NCI-H1436 (cell line): Measurements from ENCODE around the gene HOXD8.
A peak's percentile ranks its signal among the peaks of the same experiment; 100 is the strongest.

Experiments used
- DNase-seq: peaks from one replicate; lab custom pipeline; 2025; lab: John Stamatoyannopoulos, UW

HOXD8 gene

DNA sequence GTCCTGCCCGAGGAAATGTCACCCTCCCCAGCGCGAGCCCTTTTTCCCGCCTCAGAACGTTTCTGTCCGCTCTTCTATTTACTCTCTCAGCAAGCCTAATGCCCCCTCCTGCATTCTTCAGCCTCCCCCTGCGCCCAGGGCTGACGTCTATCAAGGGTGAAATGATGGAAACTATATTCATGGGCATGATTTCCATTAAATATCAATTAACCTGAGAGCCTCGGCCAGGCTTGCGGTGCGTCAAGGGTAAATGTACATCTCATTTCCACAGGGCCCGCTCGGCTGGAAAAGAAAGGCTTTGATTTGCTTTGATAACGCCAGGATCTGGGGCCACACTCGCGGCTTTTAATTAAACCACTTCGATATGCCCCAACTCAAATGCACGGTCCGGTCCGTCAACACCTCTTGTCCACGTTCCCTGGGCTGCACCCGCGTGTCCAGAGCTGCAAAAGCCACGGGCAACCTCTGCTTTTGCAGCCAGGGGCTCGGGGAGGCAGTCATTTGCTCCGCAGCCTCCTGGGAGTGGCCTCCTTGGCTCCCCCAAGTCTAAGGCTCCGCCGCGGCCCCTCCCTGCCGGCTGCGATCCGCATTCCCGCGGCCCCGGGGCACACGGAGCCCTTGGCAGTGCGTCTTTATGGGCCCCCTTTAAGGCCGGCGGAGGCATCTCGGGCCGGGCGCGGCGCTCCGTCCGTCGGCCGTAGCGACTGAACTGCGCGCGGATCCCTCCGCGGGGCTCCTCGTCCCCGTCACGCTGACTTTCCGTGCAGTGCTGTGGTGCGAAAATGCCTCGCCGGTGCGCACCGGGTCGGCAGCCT lies at the start of gene HOXD8:
TSS of gene HOXD8 (plus strand) at position 724 of the 815 bp plus-strand sequence. CDS start 662 bp downstream, outside the sequence.
- peak; percentile 76 for DNase-seq

DNA sequence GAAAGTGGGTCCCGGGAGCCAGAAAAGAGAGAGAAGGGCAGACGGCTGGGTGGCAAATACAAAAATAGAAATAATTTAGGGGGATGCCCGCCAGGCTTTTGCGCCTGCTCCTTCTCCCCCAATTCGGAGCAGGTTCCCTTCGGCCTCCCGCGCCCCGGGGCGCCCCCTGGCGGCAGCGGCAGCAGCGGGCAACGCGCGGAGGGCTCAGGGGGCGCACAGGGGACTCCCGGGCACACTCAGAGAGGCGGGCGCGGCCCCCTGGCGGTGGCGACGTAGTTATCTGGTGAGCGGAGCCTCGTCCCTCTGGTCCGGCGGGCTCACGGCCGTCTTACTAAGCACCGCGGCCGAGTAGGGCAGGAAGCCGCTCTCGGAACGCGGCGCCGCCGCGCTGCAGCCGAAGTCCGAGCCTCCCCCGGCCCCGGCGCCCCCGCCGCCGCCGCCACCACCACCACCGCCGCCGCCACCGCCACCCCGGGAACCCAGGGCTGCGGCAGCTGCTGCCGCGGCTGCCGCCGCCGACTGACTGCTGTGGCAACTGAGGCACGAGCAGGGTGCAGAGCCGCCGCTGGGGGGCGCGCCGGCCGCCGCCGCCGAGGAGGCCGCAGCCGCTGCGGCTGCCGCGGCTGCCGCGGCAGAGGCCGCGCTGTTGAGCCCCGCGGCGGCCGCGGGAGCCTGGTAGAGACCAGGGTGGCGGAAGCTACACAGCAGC lies 49.5 kb upstream of the HOXD8 start:
- no peak for DNase-seq

DNA sequence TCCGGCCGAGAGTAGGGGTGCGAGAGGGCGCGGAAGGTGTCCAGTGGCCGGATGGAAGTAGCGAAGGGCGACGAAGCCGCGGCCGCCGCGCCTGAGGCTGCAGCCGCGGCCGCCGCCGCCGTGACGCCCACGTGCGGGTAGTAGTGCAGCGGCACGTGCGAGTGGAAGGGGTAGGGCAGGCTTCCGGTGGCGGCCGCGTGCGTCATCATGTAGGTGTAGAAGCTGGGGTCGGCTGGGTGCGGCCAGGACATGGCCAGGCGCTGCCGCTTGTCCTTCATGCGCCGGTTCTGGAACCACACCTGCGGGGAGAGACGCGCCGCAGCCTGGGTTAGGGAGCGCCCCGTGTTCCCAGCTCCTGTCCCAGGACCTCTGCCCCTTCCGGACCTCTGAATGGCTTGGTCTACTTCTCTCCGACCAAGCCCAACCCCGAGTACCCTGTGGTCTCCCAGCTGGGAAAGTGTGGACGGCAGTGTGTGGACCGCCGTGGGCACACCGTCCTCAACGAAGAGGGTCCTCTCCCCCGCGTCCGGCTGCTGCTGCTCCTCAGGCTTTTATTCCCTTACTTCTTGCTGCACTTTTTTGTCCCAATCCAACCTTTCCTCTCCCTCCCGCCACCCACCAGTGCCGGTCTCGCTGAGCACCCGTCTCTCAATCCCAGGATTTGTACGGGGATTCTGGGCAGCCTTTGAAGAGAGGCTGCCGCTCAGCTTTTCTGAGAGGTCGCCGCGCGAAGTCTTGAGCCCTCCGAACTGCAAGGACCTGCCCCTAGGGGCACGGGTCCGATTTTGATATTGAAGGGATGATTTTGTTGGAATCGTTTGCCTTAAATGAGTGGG lies 48.7 kb upstream of the HOXD8 start:
- no peak for DNase-seq

DNA sequence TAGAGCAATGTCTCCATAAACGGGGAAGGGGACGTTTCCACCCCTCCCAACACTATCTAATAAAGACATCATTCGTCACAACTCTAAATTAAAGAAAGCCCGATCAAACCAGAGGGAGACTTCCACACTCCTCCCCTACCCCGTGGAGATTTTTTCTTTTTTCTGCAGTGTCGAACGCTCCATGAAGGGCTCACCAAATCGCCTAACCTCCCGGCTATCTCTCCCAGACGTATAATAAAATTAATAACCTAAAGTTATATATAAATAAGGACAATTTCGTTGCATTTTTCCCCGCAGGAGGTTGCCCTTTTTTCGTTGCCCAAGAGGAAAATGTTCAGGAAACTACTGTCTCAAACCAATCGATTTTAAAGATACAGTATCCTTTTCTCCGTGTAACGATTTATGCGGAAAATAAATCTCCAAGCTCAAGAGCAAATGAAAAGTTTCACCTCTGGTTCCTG lies 48.1 kb upstream of the HOXD8 start:
- DNase-seq, result no peak

DNA sequence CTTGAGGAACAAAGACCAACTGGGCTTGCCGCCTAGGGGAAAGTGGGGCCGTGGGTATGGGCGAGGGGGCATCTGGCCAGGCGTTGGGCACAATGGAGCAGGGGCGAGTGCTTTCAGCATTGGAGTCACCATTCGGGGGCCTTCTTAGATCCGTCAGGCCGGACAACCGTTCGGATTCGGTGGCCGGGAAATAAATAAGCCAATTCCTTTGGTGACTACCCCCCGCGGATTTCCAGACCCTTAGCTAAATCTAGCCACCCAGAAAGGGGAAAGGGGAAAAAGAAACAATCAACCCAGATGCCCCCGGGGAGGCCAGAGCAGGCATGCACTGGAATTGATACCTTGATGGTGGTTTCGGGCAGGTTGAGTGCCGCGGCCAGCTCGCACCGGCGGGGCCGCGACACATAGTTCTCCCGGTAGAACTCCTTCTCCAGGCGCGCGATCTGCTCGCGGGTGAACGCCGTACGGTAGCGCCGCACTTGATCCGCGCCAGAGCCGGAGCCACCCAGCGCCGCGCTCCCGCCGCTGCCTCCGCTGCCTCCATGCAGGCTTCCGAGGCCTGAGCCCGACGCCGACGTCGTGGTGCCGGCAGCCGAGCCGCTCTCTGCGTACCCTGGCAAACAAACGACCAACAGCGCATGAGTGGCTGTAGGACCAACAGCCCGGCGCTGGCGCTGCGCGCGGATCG lies 47.5 kb upstream of the HOXD8 start:
- DNase-seq, result no peak

DNA sequence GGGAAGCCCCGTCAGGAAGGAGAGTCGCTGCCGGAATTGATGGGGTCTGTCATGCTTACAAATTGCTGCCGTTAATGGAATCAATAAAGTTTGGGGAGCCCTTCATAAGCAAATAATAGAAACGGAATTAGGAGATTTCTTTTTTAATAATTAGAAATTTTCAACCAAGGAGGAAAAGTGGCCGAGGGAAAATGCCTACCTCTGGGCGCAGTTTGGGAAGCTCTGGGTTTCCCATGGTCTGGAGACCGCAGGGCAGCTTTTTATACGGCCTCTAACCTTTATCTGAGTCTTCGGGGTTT lies 47.0 kb upstream of the HOXD8 start:
- DNase-seq, result no peak

DNA sequence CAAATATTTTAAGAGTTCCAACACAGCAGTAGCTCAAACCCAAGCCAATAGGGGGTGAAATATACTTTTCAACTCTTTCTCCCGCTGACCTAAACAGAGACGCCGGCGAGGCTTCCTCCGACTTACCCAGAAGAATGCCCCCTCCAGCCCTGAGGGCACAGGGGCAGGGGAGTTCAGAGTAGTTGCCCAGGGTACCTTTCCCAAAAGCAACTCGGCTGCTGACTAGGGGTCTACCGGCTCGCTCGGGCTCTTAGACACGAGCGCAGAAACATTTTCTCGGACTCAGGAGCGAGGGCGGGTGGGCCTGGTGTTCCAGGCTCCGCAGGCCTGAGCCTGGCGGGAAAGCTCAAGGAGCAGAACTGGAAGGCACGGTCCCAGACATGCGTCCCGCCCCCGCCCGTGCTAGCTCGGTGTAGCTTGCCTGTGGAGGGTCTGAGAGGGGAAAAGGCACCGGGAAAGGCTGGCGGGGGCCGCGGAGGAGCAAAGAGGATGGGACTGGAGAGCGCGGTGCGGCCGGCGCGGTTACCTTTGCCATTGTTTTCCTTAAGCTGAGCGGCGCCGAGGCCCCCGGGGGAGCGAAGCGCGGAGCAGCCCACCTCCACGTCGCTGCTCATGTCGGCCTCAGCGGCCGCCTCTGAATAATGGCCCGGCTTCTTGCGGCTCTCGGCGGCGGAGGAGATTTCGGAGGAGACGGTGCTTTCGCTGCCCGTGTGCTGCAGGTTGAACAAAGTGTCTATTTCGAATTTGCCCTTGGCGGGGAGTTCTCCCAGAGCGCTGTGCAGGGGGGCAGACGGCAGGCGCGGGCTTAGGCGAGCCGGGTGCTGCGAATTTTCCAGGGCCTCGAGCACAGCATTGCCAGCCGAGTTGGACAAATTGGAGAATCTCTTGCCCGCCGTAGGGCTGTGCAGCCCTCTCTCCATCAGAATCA lies 46.4 kb upstream of the HOXD8 start:
- no peak for DNase-seq

DNA sequence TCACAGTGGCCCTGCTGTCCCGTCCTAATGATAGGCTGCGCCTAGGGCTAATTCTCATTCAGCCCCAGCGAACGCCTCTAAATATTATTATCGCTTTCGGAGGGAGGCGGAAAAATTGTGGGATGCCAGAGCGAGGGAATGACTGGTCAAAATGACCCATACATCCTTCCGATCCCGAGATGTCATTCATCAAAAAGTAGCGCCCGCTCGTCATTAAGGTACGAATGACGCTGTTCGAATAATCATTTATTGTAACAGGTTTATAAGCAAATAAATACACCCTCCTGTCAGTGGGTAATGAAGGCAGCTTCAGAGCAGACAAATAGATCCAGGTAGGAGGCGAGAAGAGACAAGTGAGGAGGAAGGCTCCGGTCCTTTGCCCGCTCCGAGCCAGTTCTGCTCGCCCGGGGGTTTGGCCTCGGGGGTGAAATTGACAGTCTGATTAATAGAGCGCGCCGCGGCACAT lies 45.7 kb upstream of the HOXD8 start, which contains the start of gene EVX2:
TSS of gene EVX2 (minus strand) at position 167 of the 466 bp plus-strand sequence. CDS start 186 bp downstream, outside the sequence.
- DNase-seq, result no peak

DNA sequence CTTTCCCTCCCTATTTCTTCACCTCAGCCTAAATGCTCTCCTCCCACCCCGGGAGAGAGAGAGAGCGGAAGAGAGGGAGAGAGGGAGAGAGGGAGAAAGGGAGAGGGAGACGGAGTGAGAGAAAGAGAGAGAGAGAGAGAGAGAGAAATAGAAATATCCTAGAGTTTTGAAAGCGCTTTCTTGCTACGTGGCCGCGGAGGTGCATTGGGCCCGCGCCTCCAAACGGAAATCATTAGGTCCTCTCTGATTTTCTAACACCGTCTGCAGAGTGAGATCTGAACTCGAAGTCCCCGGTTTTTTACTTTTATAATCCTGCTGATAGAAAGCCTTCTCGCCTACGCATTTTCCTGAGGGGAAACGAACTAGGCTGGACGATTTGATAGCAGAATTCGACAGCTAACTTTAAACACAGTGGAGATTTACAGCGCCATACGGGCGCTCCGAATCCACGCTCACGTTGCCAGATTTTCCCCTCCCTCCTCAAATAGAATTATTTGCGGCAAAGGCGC lies 44.8 kb upstream of the HOXD8 start:
- no peak for DNase-seq

DNA sequence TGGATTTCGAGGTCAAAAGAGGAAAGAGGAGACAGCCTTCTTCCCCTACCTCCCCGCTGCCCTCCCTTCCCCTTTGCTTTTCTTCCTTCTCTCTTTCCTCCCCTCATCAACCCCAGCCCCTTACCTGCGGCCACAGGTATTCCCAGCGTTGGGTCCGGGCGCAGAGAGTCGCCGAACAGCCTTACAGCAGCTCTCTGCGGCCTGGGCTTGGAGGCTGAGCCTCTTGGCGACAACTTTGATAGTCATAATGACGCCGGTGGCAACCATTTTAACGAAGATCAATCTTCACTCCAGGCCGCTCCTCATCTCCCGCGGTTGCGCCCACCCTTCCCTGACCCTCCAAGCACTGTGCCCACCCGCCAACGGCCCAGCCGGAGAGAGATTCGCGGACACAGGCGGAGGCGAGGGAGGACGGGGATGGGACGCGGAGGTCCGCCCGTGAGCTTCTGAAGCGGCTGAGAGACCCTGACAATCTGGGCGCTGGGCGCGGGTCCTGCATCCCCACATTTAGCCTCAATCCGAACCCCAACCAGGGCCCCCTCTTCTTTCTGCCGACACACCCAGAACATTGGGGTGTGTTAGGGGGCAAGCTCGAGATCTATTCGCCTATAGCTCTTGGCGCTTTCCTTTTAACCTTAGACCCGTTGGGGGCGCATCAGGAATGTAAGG lies 44.3 kb upstream of the HOXD8 start:
- DNase-seq, result no peak

DNA sequence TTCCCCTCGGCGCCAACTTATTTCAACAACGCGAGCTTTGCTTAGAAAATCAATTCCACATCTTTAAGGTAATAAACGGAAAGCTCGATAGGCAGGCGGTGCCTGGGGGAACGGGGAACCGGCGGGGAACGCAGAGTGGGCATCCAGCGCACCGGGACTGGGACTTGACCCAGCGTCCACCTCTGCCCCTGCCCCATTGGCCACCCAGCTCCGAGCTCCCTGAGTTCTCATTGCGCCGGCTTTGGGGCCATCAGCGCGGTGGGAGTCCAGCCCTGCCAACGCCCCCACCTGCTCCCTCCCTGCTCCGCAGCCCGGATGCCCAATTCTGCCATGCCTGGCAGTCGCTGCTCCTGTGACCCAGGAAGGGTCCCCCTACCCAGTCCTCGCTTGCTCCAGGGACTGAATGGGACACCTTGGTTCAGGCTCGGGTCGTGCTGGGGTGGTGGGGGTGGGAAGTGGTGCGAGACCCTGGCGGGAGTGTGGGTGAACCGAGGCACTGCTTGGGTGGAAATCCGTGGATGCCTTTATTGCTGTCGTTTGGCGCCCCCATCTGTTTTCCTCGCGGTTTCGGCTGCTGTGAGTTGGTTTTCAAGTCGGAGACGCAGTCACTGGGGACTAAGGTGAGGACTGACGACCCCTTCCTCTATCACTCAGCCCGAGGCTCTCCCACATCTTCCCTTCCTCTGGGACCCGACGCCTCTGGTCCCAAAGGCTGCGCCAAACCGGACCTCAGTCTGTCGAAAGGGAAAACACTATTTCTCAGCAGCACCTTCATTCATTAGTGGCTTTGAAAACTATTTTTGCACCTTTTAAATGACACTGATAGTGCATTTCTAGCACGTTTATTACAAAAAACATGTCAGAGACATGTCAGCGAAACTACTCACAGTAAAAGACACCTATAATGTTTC lies 43.4 kb upstream of the HOXD8 start:
- peak; percentile 49 for DNase-seq

DNA sequence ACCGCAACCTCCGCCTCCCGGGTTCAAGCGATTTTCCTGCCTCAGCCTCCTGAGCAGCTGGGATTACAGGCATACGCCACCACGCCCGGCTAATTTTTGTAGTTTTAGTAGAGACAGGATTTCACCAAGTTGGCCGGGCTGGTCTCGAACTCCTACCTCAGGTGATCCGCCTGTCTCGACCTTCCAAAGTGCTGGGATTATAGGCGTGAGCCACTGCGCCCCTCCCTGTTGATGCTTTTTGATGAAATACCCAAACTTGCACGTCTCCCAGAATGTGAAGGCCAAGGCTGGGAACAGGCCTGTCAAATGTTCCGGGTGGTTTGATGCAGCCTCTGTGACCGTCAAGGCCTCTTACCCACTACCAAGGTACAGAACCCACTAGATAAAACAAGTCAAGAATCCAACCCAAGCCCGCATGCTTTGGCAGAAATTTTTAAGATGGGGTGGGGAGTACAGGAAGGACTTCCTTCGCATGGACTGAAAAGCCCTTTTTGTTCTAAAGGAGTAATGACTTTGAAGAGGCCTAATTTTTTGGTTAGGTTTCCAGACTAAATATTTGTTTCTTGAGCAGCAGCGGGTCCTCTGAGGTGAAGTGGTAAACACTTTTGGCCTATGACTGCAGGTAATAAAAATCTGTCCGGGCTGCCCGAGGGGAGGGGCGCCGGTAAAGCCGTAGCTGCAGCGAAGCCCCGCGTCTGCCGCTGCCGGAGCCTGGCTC lies 42.0 kb upstream of the HOXD8 start:
- no peak for DNase-seq

DNA sequence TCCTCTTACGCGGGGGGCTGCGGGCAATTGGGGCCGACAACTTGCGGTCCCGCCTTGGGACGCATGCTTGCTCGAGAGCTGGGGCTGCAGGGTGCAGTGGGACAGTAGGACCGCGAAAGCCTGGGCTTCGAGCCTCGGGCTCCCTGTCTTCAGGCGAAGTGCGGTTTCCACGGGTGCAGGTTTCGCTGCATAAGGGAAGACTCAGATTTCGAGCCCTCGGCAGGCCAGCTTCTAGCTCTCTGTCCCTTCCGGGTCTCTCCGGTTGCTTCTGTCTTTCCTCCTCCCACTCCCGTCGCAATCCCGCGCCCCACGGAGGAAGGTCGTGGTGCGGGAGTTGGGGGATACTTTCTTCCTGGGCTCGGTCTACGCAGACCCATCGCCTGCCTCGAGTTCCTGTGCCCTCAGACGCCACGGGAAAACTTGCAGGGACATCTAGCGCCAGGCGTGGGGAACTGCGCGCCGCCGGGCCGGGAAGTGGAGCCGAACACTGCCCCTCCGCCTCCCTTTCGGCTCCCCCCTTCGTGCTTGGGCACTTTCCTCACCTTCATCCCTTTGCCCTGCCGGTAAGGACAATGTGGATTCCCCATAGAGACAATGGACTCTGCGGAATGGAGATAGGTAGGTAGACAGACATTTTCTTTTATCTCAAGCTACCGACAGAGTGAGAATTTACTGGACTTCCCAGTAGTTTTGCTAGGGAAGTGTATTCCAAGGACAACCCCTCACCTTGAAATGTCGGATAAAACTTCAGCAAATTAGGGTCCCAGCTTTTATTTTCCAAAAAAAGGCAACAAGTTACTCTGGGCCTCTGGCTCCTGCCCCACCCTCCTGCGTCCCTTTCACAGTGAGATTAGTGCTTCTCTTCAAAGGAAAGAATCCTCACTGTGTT lies 41.2 kb upstream of the HOXD8 start:
- DNase-seq, result peak; percentile 62

DNA sequence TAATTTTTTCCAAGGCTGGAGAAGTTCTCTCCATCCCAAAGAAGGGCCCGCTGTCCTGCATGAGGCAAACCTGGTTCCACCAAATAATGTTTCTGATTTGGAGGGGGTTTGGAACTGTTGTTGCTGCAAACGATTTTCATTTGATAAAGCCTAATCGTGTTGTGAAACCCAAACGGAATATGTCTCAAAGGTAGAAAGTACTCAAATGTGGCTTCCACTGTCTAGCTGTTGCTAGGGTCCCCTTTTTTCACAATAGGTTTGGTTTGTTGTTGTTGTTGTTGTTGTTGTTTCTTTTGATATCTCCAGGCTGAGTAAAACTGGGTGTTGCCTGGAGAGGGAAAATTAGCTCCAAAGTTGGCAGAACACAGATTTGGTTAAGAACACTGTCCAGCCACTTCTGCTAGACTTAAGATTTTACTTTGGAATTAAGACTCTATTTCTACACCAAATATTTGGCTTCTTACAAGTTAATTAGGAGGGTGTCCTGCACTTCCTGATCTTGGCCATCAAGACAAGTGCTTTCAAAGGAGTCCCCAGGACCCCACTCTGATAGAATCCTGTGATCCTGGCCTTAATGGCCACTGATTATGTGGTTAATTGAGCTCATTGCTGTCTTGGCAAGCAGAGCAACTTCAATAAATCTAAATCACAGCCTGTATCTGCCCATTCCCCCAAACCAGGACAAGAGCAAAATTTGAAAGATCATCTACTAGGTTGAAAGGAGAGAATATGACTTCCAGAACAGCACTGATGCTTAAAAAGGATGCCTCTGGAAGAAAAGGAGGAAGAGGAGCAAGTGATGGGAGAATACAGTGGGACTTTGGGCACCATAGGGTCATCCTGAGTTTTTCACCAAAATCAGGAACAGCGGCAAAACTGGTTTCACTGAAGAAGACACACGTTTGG lies 40.3 kb upstream of the HOXD8 start:
- DNase-seq, result no peak

DNA sequence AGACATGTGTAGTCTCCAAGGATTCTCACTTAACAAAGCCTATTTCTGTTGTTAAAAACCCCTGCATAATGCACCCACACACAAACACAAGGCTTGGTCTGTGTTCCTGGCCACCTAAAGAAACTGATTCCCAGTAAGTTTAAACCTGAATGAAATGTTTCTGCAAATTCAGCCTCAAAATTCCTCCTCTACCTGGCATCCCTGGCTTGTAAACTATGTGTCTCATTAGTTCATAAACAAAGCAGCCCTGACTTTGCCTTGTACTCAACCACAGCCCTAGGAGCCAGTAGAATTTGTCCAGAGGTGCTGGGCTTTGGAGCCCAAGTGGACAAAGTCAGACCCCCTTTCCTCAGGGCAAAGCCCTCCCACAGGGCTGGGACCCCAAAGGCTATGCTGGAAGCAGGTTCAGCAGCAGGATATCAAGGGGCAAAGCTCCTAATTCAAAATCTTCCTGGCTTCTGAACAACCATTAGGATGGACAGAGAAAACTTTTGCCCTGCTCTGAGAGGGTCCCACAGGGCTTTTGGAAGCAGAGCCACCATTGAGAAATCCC lies 39.6 kb upstream of the HOXD8 start:
- DNase-seq, result no peak

DNA sequence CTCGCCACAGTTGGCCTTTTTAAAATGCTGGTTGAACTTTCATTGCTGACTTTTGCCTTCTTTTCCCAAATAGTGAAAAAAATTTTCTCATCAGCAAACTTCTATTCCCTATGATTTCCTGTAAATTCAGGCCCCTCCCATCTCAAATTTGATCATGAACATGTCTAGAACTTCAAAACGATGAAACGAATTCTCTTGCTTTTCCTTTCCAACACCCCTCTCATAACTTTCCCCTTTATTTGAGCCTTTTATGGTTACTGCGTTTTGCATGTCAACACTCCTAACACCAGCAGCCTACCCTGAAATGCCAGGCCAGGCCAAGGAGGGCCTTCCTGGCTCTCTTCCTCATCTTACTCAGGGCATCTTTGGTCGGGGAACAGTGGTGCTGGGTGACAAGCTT lies 38.6 kb upstream of the HOXD8 start:
- DNase-seq, result no peak
